Suprapubic skin (tissue), 4 donors: ENCODE measurements around the gene SUMF1. TPM values are rescaled to one million over a fixed set of nuclear protein-coding genes. Genes with fewer than 3 reads are reported as not detected.

Source experiments
- DNase-seq, 2 donors: peaks; one replicate each; pipeline ENCODE4 v3.0.0-alpha.2; 2019; ENCODE audit warnings: low spot score in 2 of 2
- H3K27ac ChIP-seq: fragments of 200-600 bp; sonication (generic); one replicate; pipeline ENCODE4 v1.5.1; 2019
- H3K27me3 ChIP-seq: fragments of 200-600 bp; sonication (generic); one replicate; pipeline ENCODE4 v1.5.1; 2019
- H3K36me3 ChIP-seq: fragments of 200-600 bp; sonication (generic); one replicate; pipeline ENCODE4 v1.5.1; 2019
- H3K4me1 ChIP-seq: fragments of 200-600 bp; sonication (generic); one replicate; pipeline ENCODE4 v1.5.1; 2019
- H3K4me3 ChIP-seq: fragments of 200-600 bp; sonication (generic); one replicate; pipeline ENCODE4 v1.5.1; 2019; ENCODE audit warnings: mild to moderate bottlenecking
- H3K9me3 ChIP-seq: fragments of 200-600 bp; sonication (generic); one replicate; pipeline ENCODE4 v1.5.1; 2019
- EP300 ChIP-seq: sonication (generic); formaldehyde crosslinking; IDR thresholded peaks from one replicate; pipeline ENCODE4 v1.6.1; 2017; ENCODE audit warnings: antibody characterized with exemption
- POLR2A ChIP-seq, 2 donors: fragments of 450-650 bp; IDR thresholded peaks; one replicate each; pipeline ENCODE4 v1.6.1; 2017; ENCODE audit warnings: antibody characterized with exemption in 2 of 2, mild to moderate bottlenecking in 2 of 2, moderate library complexity in 2 of 2
- POLR2AphosphoS5 ChIP-seq, 3 donors: sonication (generic); formaldehyde crosslinking; IDR thresholded peaks; one replicate each; pipeline ENCODE4 v1.6.1; 2017; ENCODE audit warnings: antibody characterized with exemption in 3 of 3
- WGBS: methylation state at CpG from one replicate; pipeline ENCODE4 v1.1.5; 2018; 5-methylcytosine and 5-hydroxymethylcytosine counted together
- total RNA-seq, 4 donors: library from RNA; depleted of rRNA; stranded (reverse); fragments of >200 nt; gene quantifications; one replicate each; pipeline ENCODE4 v1.1.0, GENCODE V29; 2016
- TF ChIP-seq, protein P1 (sequence below), 2 donors: fragments of 200-600 bp in 1 of 2; fragments of 450-650 bp in 1 of 2; sonication (generic) in 1 of 2; IDR thresholded peaks; one replicate each; pipeline ENCODE4 v1.5.1; 2016 to 2019; ENCODE audit warnings: antibody characterized with exemption in 2 of 2, mild to moderate bottlenecking in 1 of 2, moderate library complexity in 1 of 2

The SUMF1 gene
- total RNA-seq, 4 donors from 2014 or later = 38.9 to 47.3 (median 42.3) TPM

DNA sequence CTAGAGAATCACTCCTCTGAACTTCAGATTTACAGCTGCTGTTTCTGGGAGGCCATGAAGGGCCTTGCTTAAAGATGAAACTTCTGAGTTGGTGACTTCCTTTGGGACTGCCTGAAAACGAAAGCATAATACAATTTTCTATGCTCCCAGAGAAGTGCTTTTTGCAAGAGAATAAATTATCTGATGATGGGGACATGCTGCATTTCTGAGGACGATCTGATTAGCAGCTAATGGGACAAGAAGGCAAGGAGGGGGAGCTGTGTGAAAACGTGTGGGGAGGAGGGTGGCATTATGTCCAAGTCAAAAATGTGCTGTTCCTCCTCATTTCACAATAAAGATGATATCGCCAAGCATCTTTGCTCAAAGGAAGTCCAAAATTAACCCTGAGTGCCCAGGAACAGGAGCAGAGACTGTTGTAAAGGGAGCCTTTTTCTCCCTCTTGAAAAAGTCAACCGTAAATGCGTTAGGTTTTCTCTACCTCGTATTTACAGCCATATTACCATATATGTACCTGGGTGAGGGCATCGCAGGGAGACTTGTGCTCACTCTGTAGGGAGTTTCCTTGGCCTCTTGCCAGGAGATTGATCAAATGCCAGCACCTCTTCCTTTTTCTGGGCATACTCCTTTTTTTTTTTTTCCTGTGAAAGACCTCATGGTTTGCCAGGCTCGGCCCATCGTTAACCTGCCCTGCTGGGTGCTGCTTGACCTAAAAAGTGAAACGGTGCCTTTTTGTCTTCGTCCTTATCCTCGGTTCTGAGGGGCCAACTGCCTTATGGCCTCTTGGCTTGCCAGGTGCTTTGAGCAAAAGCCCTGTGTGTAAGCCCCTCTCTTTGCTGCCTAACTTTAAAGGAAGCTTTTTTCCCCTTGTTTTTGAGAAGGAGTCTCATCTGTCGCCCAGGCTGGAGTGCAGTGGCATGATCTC lies 37.5 kb upstream of the SUMF1 start:
- peaks cover 9% of the 10 kb centered on the region for H3K4me1 ChIP-seq
- no peak for DNase-seq

DNA sequence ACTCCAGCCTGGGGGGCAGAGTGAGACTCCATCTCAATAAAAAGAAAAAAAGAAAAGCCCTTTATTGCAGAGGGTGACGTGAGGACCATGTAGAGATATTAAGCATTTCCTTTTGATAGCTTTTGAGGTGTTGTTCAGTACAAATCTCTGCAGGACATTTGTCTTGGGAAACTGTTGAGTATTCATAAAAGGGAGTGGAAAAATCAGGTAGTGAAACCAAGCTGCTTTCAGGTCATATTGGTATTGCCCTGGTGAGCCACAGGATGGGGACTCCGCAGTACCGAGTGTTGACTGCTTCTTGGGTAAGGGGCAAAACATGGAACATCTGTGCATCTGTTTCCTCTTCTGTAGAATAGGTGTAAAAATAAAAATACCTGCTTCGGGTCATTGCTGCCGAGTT lies 36.0 kb upstream of the SUMF1 start:
- Histone ChIP-seq H3K36me3 (no peaks in the 10 kb centered on the region), H3K27ac (no peak overlapping the region), H3K4me3 (no peak overlapping the region), H3K27me3 (no peaks in the 10 kb centered on the region), H3K4me1 (peaks cover 9% of the 10 kb centered on the region), H3K9me3 (no peaks in the 10 kb centered on the region)
- TF ChIP-seq, protein P1, sequence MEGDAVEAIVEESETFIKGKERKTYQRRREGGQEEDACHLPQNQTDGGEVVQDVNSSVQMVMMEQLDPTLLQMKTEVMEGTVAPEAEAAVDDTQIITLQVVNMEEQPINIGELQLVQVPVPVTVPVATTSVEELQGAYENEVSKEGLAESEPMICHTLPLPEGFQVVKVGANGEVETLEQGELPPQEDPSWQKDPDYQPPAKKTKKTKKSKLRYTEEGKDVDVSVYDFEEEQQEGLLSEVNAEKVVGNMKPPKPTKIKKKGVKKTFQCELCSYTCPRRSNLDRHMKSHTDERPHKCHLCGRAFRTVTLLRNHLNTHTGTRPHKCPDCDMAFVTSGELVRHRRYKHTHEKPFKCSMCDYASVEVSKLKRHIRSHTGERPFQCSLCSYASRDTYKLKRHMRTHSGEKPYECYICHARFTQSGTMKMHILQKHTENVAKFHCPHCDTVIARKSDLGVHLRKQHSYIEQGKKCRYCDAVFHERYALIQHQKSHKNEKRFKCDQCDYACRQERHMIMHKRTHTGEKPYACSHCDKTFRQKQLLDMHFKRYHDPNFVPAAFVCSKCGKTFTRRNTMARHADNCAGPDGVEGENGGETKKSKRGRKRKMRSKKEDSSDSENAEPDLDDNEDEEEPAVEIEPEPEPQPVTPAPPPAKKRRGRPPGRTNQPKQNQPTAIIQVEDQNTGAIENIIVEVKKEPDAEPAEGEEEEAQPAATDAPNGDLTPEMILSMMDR (IDR thresholded peaks at IDR 0.05) = no peak
- no peak for TF ChIP-seq POLR2A (IDR thresholded peaks at IDR 0.05)
- TF ChIP-seq POLR2AphosphoS5 (IDR thresholded peaks at IDR 0.05) = no peak
- TF ChIP-seq EP300 = no peak
- 88% methylated on average over 5 of the region's 5 CpGs for WGBS
- no peak for DNase-seq

More for the DNA sequence above, 37.5 kb upstream of the SUMF1 start:
- 27% methylated on average over 13 of the region's 14 CpGs for WGBS
- TF ChIP-seq, protein P1 (IDR thresholded peaks at IDR 0.05) = no peak
- no peak for TF ChIP-seq EP300
- TF ChIP-seq POLR2A (IDR thresholded peaks at IDR 0.05) = no peak
- Histone ChIP-seq H3K4me3 (peak overlapping the region; percentile 24), H3K27me3 (no peaks in the 10 kb centered on the region), H3K36me3 (no peaks in the 10 kb centered on the region), H3K9me3 (no peaks in the 10 kb centered on the region), H3K27ac (no peak overlapping the region)

DNA sequence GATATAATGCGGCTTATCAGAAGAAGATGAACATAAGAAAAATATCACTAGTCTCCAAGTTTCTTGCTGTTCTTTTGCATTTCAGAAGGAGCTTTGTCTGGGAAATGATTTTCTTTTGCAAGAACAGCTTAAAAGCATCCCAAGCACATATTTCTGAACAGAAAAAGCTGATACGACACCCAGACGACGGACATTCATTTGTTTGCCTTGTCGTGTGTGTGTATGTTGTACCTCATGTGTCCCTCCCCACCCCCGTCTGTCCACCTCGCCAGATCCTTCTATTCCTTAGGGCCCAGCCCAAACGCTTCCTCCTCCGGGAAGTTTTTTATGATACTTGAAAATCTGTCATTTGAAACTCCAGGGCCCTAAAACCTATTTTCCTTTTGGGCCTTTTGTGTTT lies 34.9 kb upstream of the SUMF1 start:
- TF ChIP-seq POLR2A (IDR thresholded peaks at IDR 0.05) = no peak
- TF ChIP-seq, protein P1 (IDR thresholded peaks at IDR 0.05) = no peak
- TF ChIP-seq EP300 = no peak
- TF ChIP-seq POLR2AphosphoS5 (IDR thresholded peaks at IDR 0.05) = no peak
- DNase-seq = no peak
- Histone ChIP-seq H3K4me3 (no peak overlapping the region), H3K27me3 (no peaks in the 10 kb centered on the region), H3K36me3 (no peaks in the 10 kb centered on the region), H3K9me3 (no peaks in the 10 kb centered on the region), H3K27ac (no peak overlapping the region), H3K4me1 (peaks cover 9% of the 10 kb centered on the region)
- 87% methylated on average over 9 of the region's 9 CpGs for WGBS

DNA sequence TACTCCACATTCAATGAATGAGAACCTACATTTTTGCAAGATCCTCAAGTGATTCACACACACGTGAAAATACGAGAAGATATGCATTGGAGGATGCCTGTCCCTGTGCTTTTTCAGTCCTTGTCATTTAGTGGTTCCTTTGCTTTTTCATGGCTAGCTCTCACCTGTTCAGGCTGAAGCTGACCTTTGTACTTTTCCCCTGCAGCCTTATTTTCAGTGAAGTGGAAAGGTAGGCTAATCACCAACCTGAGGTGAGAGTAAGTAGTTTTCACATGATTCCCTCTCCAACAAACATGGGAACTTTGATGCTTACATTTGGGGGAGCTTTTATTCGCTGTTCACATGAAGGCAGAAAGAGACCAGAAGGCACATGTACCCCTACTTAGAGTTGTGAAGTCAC lies 34.4 kb upstream of the SUMF1 start:
- Histone ChIP-seq H3K9me3 (no peaks in the 10 kb centered on the region), H3K27me3 (no peaks in the 10 kb centered on the region), H3K27ac (no peak overlapping the region), H3K4me3 (no peak overlapping the region), H3K4me1 (peaks cover 9% of the 10 kb centered on the region), H3K36me3 (no peaks in the 10 kb centered on the region)
- DNase-seq = no peak
- TF ChIP-seq, protein P1 (IDR thresholded peaks at IDR 0.05) = no peak
- TF ChIP-seq POLR2AphosphoS5 (IDR thresholded peaks at IDR 0.05) (no peak), EP300 (no peak), POLR2A (IDR thresholded peaks at IDR 0.05) (no peak)
- 95% methylated on average over 3 of the region's 3 CpGs for WGBS

DNA sequence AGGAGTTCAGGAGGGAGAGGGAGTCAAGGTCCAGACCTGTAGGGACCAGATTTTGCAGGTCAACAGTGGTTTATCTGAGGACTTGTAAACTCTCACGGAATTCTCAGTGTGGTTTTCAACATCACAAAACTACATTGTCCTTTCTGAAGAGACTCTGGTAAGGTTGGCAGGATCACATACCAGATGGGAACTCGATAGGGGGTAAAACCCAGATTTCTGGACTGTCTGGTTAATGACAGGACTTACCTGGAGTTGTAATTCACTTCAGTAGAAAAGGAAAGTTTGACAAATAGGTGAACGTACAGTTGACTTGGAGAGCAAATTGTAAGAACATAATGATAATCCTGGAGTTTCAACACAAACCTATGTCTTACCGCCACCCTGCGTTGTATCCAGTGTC lies 31.4 kb upstream of the SUMF1 start:
- Histone ChIP-seq H3K27me3 (no peaks in the 10 kb centered on the region), H3K9me3 (no peaks in the 10 kb centered on the region), H3K4me1 (peaks cover 10% of the 10 kb centered on the region), H3K36me3 (no peaks in the 10 kb centered on the region), H3K4me3 (no peak overlapping the region), H3K27ac (no peak overlapping the region)
- TF ChIP-seq EP300 (no peak), POLR2AphosphoS5 (IDR thresholded peaks at IDR 0.05) (no peak), POLR2A (IDR thresholded peaks at IDR 0.05) (no peak)
- TF ChIP-seq, protein P1 (IDR thresholded peaks at IDR 0.05) = no peak
- no peak for DNase-seq
- 83% methylated on average over 5 of the region's 5 CpGs for WGBS
